ENCODE results near the gene STAT5B. TPM values are rescaled to one million over a fixed set of nuclear protein-coding genes. Genes with fewer than 3 reads are reported as not detected.

Gene STAT5B
- total RNA-seq, 3 donors from 2014 or later = 97.2 to 130 (median 101) TPM

- H3K9me3 ChIP-seq = no peaks in the 10 kb centered on the region
- peaks cover 5 to 8% of the 10 kb centered on the region in 2 donors for H3K4me1 ChIP-seq
- DNase-seq (ENCODE audit: low spot score in 2 of 2) = peak in 1 of 2 donors; percentile 19
- intact Hi-C loops (cut with DNase I; ENCODE audit: low total_unique reads) = no loop called here
- peak overlapping the region; percentile 84 to 88 (median 88) for H3K4me3 ChIP-seq
- no peaks in the 10 kb centered on the region for H3K27me3 ChIP-seq
- TF ChIP-seq CTCF (IDR thresholded peaks at IDR 0.05) (no peak), POLR2AphosphoS5 (IDR thresholded peaks at IDR 0.05) (peak in 1 of 3 donors; percentile 9), POLR2A (IDR thresholded peaks at IDR 0.05) (no peak)
- peak overlapping the region; percentile 91 to 96 for H3K27ac ChIP-seq
- H3K36me3 ChIP-seq = no peaks in the 10 kb centered on the region
These were observed 448 bp downstream of the STAT5B start for GRCh38 chr17:42275527-42276358.

GRCh38 chr17:42274812-42275526 is 1.2 kb downstream of the STAT5B start:
- TF ChIP-seq CTCF (IDR thresholded peaks at IDR 0.05) (no peak), POLR2A (IDR thresholded peaks at IDR 0.05) (no peak), POLR2AphosphoS5 (IDR thresholded peaks at IDR 0.05) (no peak)
- DNase-seq (ENCODE audit: low spot score in 2 of 2) = no peak
- Histone ChIP-seq H3K4me3 (peak overlapping the region; percentile 84 to 88 (median 88)), H3K27me3 (no peaks in the 10 kb centered on the region), H3K9me3 (no peaks in the 10 kb centered on the region), H3K27ac (peak overlapping the region; percentile 91 to 96), H3K36me3 (no peaks in the 10 kb centered on the region), H3K4me1 (peaks cover 8 to 11% of the 10 kb centered on the region in 2 donors)
- intact Hi-C loops (cut with DNase I; ENCODE audit: low total_unique reads) = no loop called here

GRCh38 chr17:42274253-42274542 is 2.0 kb downstream of the STAT5B start:
- intact Hi-C loops (cut with DNase I; ENCODE audit: low total_unique reads) = no loop called here
- H3K9me3 ChIP-seq = no peaks in the 10 kb centered on the region
- H3K36me3 ChIP-seq = no peaks in the 10 kb centered on the region
- H3K4me1 ChIP-seq = peaks cover 8 to 12% of the 10 kb centered on the region in 2 donors
- peak in 1 of 2 donors; percentile 3 for DNase-seq (ENCODE audit: low spot score in 2 of 2)
- no peaks in the 10 kb centered on the region for H3K27me3 ChIP-seq
- H3K4me3 ChIP-seq = peak overlapping the region in 1 of 3 donors; percentile 88
- no peak for TF ChIP-seq POLR2A (IDR thresholded peaks at IDR 0.05)
- TF ChIP-seq POLR2AphosphoS5 (IDR thresholded peaks at IDR 0.05) = no peak
- TF ChIP-seq CTCF (IDR thresholded peaks at IDR 0.05) = no peak
- H3K27ac ChIP-seq = no peak overlapping the region

- DNase-seq (ENCODE audit: low spot score in 2 of 2) = no peak
- H3K4me1 ChIP-seq = peaks cover 8 to 12% of the 10 kb centered on the region in 2 donors
- no peaks in the 10 kb centered on the region for H3K36me3 ChIP-seq
- no peak for TF ChIP-seq POLR2AphosphoS5 (IDR thresholded peaks at IDR 0.05)
- TF ChIP-seq CTCF (IDR thresholded peaks at IDR 0.05) = no peak
- no peak for TF ChIP-seq POLR2A (IDR thresholded peaks at IDR 0.05)
- no peak overlapping the region for H3K27ac ChIP-seq
- H3K27me3 ChIP-seq = no peaks in the 10 kb centered on the region
- H3K4me3 ChIP-seq = no peak overlapping the region
- intact Hi-C loops (cut with DNase I; ENCODE audit: low total_unique reads) = no loop called here
- no peaks in the 10 kb centered on the region for H3K9me3 ChIP-seq
These were observed 2.5 kb downstream of the STAT5B start for GRCh38 chr17:42273474-42274252.
